ENCODE results near the gene COPS2. TPM values are rescaled to one million over a fixed set of nuclear protein-coding genes. Genes with fewer than 3 reads are reported as not detected.
"Not testable (repeated sequence)": the region's sequence is repeated elsewhere in the genome, so short reads cannot be mapped to it uniquely, and the experiment has no call there.

COPS2 gene
- 66.4 TPM for polyA plus RNA-seq (2012; ENCODE audit: missing spikeins)

GRCh38 chr15:49155110-49155833, at the start of gene COPS2:
TSS of gene COPS2 (minus strand) at chr15:49155599. CDS start at chr15:49155578, 21 bp downstream.
- FAIRE-seq (peak; percentile 92), DNase-seq (ENCODE audit: insufficient read length) (peak; percentile 50)
- peak; percentile 84 for TF ChIP-seq POLR2A (IDR thresholded peaks at IDR 0.05; ENCODE audit: low read depth, low read length)
- TF ChIP-seq POLR2AphosphoS5 (IDR thresholded peaks at IDR 0.05; ENCODE audit: low read depth, low read length): peak; percentile 88; the same call in 1 of the 2 replicates
- TF ChIP-seq TAF1 (IDR thresholded peaks at IDR 0.05; ENCODE audit: borderline replicate concordance, low read depth, low read length): no peak

- TF ChIP-seq POLR2A (IDR thresholded peaks at IDR 0.05; ENCODE audit: low read depth, low read length) (no peak), TAF1 (IDR thresholded peaks at IDR 0.05; ENCODE audit: borderline replicate concordance, low read depth, low read length) (no peak), POLR2AphosphoS5 (IDR thresholded peaks at IDR 0.05; ENCODE audit: low read depth, low read length) (no peak)
- DNase-seq (ENCODE audit: insufficient read length): no peak
- no peak for FAIRE-seq
These were observed 44.9 kb upstream of the COPS2 start for GRCh38 chr15:49200347-49200746.

GRCh38 chr15:49199666-49200065, 44.3 kb upstream of the COPS2 start:
- FAIRE-seq (no peak), DNase-seq (ENCODE audit: insufficient read length) (no peak)
- no peak for TF ChIP-seq POLR2AphosphoS5 (IDR thresholded peaks at IDR 0.05; ENCODE audit: low read depth, low read length)
- TF ChIP-seq TAF1 (IDR thresholded peaks at IDR 0.05; ENCODE audit: borderline replicate concordance, low read depth, low read length): no peak
- no peak for TF ChIP-seq POLR2A (IDR thresholded peaks at IDR 0.05; ENCODE audit: low read depth, low read length)

GRCh38 chr15:49196856-49197255, 41.5 kb upstream of the COPS2 start:
- FAIRE-seq (no peak), DNase-seq (ENCODE audit: insufficient read length) (no peak)
- TF ChIP-seq POLR2AphosphoS5 (IDR thresholded peaks at IDR 0.05; ENCODE audit: low read depth, low read length) (no peak), TAF1 (IDR thresholded peaks at IDR 0.05; ENCODE audit: borderline replicate concordance, low read depth, low read length) (no peak), POLR2A (IDR thresholded peaks at IDR 0.05; ENCODE audit: low read depth, low read length) (no peak)

- FAIRE-seq (no peak), DNase-seq (ENCODE audit: insufficient read length) (no peak)
- no peak for TF ChIP-seq POLR2A (IDR thresholded peaks at IDR 0.05; ENCODE audit: low read depth, low read length)
- no peak for TF ChIP-seq POLR2AphosphoS5 (IDR thresholded peaks at IDR 0.05; ENCODE audit: low read depth, low read length)
- no peak for TF ChIP-seq TAF1 (IDR thresholded peaks at IDR 0.05; ENCODE audit: borderline replicate concordance, low read depth, low read length)
These were observed 36.5 kb upstream of the COPS2 start for GRCh38 chr15:49191892-49192291.

GRCh38 chr15:49190586-49190985, 35.2 kb upstream of the COPS2 start:
- DNase-seq (ENCODE audit: insufficient read length) (no peak), FAIRE-seq (no peak)
- TF ChIP-seq TAF1 (IDR thresholded peaks at IDR 0.05; ENCODE audit: borderline replicate concordance, low read depth, low read length) (no peak), POLR2AphosphoS5 (IDR thresholded peaks at IDR 0.05; ENCODE audit: low read depth, low read length) (no peak), POLR2A (IDR thresholded peaks at IDR 0.05; ENCODE audit: low read depth, low read length) (no peak)

GRCh38 chr15:49189631-49190030, 34.2 kb upstream of the COPS2 start:
- FAIRE-seq (no peak), DNase-seq (ENCODE audit: insufficient read length) (no peak)
- TF ChIP-seq POLR2A (IDR thresholded peaks at IDR 0.05; ENCODE audit: low read depth, low read length) (no peak), TAF1 (IDR thresholded peaks at IDR 0.05; ENCODE audit: borderline replicate concordance, low read depth, low read length) (no peak), POLR2AphosphoS5 (IDR thresholded peaks at IDR 0.05; ENCODE audit: low read depth, low read length) (no peak)

- FAIRE-seq (no peak), DNase-seq (ENCODE audit: insufficient read length) (no peak)
- TF ChIP-seq TAF1 (IDR thresholded peaks at IDR 0.05; ENCODE audit: borderline replicate concordance, low read depth, low read length) (no peak), POLR2A (IDR thresholded peaks at IDR 0.05; ENCODE audit: low read depth, low read length) (no peak), POLR2AphosphoS5 (IDR thresholded peaks at IDR 0.05; ENCODE audit: low read depth, low read length) (no peak)
These were observed 33.5 kb upstream of the COPS2 start for GRCh38 chr15:49188933-49189332.

- DNase-seq (ENCODE audit: insufficient read length) (no peak), FAIRE-seq (no peak)
- TF ChIP-seq POLR2A (IDR thresholded peaks at IDR 0.05; ENCODE audit: low read depth, low read length) (no peak), TAF1 (IDR thresholded peaks at IDR 0.05; ENCODE audit: borderline replicate concordance, low read depth, low read length) (no peak), POLR2AphosphoS5 (IDR thresholded peaks at IDR 0.05; ENCODE audit: low read depth, low read length) (no peak)
These were observed 32.3 kb upstream of the COPS2 start for GRCh38 chr15:49187549-49188245.

- FAIRE-seq (no peak), DNase-seq (ENCODE audit: insufficient read length) (no peak)
- TF ChIP-seq TAF1 (IDR thresholded peaks at IDR 0.05; ENCODE audit: borderline replicate concordance, low read depth, low read length) (no peak), POLR2A (IDR thresholded peaks at IDR 0.05; ENCODE audit: low read depth, low read length) (no peak), POLR2AphosphoS5 (IDR thresholded peaks at IDR 0.05; ENCODE audit: low read depth, low read length) (no peak)
These were observed 30.1 kb upstream of the COPS2 start for GRCh38 chr15:49185473-49185872.

GRCh38 chr15:49183741-49184140, 28.3 kb upstream of the COPS2 start:
- FAIRE-seq; DNase-seq (ENCODE audit: insufficient read length): not testable (repeated sequence)

GRCh38 chr15:49182128-49182527, 26.7 kb upstream of the COPS2 start:
- TF ChIP-seq TAF1 (IDR thresholded peaks at IDR 0.05; ENCODE audit: borderline replicate concordance, low read depth, low read length): no peak
- TF ChIP-seq POLR2AphosphoS5 (IDR thresholded peaks at IDR 0.05; ENCODE audit: low read depth, low read length): no peak
- TF ChIP-seq POLR2A (IDR thresholded peaks at IDR 0.05; ENCODE audit: low read depth, low read length): no peak
- no peak for FAIRE-seq
- no peak for DNase-seq (ENCODE audit: insufficient read length)

Measured in GM12892 (cell line).